Activated CD4-positive, alpha-beta T cell treated with anti-CD3 and anti-CD28 coated beads for 4 hours (primary cell): ENCODE results near the gene ITPRIPL2.

Experiments
- DNase-seq, 2 donors: peaks; one replicate each; pipeline ENCODE4 v3.0.0-alpha.2; 2020

ITPRIPL2 gene

GRCh38 chr16:19123535-19124178 lies 9.9 kb downstream of the ITPRIPL2 start:
- DNase-seq = no peak

DNA sequence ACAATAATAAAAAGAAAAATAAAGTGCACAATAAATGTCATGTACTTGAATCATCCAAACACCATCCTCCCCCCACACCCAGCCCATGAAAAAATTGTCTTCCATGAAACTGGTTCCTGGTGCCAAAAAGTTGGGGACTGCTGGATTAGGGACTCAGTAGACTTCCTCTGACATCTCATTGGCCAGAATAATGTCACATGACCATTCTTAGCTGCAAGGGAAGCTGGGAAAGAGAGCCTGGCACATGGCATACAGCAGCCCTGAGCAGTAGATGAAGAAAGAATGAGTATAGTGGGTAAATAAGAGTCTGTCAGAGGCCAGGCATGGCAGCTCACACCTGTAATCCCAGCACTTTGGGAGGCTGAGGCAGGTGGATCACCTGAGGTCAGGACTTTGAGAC lies 12.5 kb downstream of the ITPRIPL2 start:
- no peak for DNase-seq

- no peak for DNase-seq
These were observed 13.4 kb downstream of the ITPRIPL2 start for GRCh38 chr16:19127205-19127604.

DNA sequence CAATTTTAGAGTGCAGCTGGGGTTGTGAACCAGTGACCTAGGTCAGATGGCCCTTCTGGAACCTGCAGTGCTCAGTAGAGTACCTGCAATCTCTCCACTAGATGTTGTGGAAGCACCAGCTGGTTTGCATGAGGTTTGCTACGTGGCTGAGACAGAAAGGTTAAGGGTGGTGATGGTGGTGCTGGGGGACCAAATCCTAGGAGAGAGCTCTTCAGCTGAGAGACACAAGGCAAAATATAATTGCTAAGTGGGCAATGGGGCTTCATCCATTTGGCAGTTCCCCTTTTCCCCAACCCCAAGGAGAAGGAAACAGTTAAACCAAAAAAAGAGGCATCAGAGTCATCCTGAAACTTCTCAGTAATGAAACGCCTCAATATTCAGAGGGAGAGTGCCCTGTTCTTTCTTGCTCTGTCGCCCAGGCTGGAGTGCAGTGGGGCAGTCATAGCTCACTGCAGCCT lies 13.9 kb downstream of the ITPRIPL2 start:
- no peak for DNase-seq

- no peak for DNase-seq
These were observed 14.9 kb downstream of the ITPRIPL2 start for GRCh38 chr16:19128454-19129200.

GRCh38 chr16:19130385-19130784 lies 16.6 kb downstream of the ITPRIPL2 start:
- DNase-seq = no peak

- no peak for DNase-seq
These were observed 17.4 kb downstream of the ITPRIPL2 start for GRCh38 chr16:19130852-19131824.

DNA sequence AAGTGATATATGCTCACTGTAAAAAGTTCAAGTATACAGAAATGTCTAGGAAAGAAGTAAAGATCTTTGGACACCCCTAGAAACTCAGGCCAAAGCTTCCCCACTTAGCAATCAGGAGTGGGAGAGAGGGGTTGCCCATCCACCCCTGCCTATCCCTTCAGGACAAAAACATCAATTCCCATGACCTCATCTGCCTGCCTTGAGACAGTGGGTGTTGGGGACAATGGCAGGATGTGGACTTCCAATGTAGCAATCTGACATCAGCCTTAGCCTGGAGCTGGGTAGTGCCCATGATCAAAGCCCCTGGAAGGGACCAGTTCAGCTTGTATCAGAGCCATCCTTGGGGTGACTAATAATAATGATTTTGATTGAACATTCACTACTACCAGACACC lies 18.1 kb downstream of the ITPRIPL2 start:
- no peak for DNase-seq

DNA sequence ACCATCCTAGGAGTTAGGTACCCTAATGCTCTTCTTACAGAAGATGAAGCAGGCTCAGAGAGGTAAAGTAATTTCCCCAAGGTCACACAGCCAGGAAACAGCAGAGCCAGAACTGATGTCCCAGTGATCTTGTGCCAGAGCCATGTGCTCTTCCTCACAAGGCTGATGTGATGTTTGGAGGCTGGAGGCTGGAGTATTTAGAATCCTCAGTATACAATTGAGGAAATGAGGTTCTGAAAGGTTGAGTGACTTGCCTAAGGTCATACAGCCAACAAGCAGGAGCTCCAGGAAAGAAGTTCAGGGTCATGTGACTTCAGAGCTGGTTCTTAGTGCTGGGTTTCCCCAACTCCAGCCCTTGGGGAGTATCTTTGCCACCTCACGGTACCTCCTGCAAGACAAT lies 18.5 kb downstream of the ITPRIPL2 start:
- DNase-seq = no peak

DNA sequence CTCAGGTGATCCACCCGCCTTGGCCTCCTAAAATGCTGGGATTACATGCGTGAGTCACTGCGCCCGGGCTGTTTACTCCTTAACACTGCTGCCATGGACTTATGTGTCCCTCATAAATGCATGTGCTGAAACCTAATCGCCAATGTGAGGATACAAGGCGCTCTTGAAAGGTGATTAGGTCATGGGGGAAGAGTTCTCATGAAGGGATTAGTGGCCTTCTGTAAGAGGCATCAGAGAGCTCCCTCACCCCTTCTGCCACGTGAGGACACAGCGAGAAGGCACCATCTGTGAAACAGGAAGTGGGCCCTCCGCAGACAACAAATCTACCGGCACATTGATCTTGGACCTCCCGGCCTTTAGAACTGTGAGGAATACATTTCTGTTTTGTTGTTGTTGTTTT lies 19.1 kb downstream of the ITPRIPL2 start:
- no peak for DNase-seq

DNA sequence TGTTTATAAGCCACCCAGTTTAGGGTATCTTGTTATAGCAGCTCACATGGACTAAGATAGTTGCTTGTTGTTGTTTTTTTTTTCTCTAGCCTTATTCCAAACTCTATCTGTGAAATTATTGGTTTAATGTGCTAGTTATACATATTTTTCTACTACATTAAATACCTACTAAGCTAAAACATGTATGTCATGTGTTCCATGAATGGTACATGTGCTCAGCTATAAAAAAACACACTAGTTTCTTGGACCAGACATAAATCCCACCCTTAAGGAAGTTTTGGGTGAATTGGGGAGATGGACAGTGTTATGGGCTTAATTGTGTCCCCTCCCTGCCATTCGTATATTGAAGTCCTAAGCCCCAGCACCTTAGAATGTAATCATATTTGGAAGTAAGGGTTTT lies 19.8 kb downstream of the ITPRIPL2 start:
- no peak for DNase-seq

- DNase-seq = no peak
These were observed 21.6 kb downstream of the ITPRIPL2 start for GRCh38 chr16:19135201-19135842.

DNA sequence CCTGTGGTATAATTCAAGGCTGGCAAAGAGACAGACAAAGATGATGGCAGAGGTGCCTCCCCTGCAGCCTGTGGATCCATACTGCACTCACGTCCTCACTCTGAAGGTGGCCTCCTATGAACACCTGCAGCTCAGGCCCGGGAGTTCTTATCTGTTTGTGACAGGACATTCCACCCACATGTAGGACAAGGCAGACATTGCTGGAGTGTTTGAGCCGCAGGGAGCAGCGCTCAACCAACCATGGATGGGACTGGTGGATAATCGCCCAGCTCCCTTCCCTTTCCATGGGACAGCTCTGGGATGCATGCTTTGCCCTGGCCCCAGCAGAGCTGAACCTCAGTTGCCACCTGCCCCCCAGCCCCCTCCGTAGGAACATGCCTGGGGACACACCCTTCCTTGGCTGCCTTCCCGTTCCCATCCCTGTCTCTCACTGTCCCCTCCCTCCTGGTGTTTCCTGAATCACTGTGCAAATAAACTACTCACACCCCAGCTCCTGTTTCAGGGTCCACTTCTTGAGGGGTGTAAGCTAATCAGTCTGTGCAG lies 22.2 kb downstream of the ITPRIPL2 start:
- DNase-seq = no peak

GRCh38 chr16:19136549-19137196 lies 22.9 kb downstream of the ITPRIPL2 start:
- DNase-seq = no peak

- DNase-seq = no peak
These were observed 23.7 kb downstream of the ITPRIPL2 start for GRCh38 chr16:19137201-19138128.

- no peak for DNase-seq
These were observed 24.8 kb downstream of the ITPRIPL2 start for GRCh38 chr16:19138601-19139000.

DNA sequence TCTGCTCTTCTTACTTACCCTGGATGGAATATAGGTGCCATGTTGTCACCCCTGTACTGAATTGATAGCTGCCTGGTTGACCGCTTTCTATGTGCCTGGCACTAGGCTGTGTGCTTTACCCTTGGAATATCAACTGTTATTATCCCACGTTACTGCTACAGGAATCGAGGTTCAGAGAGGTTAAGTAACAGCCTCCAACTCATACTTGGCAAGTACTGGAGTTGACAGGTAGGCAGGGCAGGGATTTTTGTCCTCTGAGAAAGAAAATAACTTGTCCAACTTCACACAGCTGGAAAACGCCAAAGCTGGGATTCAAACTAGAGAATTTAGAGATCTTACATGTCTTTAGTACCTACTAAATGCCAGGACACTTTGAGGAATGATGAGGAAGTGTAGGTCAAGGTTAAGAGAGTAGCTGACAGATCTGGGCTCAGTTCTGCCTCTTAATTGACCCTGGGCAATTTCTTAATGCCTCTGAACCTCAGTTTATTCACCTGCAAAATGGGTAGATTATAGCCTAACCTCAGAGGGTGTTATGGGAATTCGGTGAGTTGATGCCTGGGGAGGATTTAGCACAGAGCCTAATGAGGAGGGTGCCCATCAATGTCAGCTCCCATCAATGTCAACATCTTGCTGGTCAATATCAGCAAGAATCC lies 25.8 kb downstream of the ITPRIPL2 start:
- no peak for DNase-seq

DNA sequence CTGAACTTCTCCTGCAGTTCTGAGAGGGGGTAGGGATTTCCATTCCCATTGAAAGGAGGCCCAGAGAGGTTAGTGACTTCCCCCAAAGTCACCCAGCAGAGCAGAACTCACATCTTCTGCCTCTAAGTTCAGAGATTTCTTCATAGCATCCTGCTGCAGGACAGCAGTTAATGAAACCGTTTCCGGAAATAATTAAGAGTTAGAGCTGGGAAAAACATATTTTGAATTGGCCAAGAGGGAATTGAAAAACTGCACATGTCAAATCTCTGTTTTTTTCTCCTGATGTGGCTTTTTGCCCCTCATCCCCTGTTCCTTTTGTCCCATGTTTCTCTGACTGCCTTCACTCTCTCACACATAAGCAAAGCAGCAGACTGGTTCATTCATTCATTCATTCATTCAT lies 26.6 kb downstream of the ITPRIPL2 start:
- DNase-seq = no peak

- DNase-seq = no peak
These were observed 29.3 kb downstream of the ITPRIPL2 start for GRCh38 chr16:19142939-19143598.

DNA sequence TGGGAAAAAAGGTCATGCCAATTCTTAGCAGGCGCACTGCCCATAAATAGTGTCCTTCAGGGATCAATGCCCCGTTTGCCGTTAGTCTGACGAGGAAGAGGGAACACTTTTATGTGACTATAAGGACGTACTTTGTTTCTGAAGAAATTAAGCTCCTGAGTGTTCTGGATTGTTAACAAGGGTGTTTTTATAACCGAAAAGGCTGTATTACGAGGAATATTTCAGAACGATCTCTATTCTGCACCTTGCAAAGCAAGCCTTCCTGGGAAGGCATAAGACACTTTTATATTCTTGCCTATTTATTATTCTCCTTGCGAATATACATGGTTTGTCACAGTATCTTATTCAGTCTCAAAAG lies 29.8 kb downstream of the ITPRIPL2 start:
- DNase-seq = no peak
